ENCODE results near the gene RETREG1.

DNA sequence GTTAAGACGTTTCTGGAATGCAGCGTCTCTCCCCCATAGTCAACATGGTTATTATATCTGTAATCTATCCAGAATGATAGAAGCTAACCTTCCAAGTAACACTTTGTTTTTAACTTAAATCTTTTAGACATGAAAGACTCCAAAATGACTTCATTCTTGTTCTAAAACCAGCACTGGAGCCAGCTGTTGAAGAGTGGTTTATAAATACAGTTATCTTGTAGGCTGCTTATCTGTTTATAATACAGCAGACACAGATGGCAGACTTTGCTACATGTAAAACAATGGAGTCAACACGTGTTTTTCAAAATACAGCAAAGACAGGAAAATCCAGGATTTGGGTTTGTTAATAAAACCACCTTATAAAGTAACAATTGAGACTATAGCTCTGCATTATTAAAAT, 48.8 kb upstream of the RETREG1 start:
- no peak for TF ChIP-seq POLR2AphosphoS5 (IDR thresholded peaks at IDR 0.05; ENCODE audit: borderline replicate concordance, low read depth, low read length)
- TF ChIP-seq EZH2 (IDR thresholded peaks at IDR 0.05): no peak
- TF ChIP-seq FOXP2 (optimal IDR thresholded peaks at IDR 0.05; ENCODE audit: control extremely low read depth, extremely low read length, insufficient read depth): no peak
